LoVo (cell line): ENCODE measurements around the gene CCDC18.
"Not testable (repeated sequence)": the region's sequence is repeated elsewhere in the genome, so short reads cannot be mapped to it uniquely, and the experiment has no call there.

Experiments
- DNase-seq: peaks from one replicate; pipeline ENCODE4 v3.0.0-alpha.2; 2016; ENCODE audit warnings: low spot score

The CCDC18 gene

GRCh38 chr1:93243233-93243632 is 62.7 kb downstream of the CCDC18 start:
- DNase-seq, result not testable (repeated sequence)

GRCh38 chr1:93244298-93245069 is 64.0 kb downstream of the CCDC18 start:
- no peak for DNase-seq

- DNase-seq, result no peak
These were observed 71.4 kb downstream of the CCDC18 start for GRCh38 chr1:93251966-93252365.

- no peak for DNase-seq
These were observed 72.1 kb downstream of the CCDC18 start for GRCh38 chr1:93252598-93252997.

GRCh38 chr1:93253516-93253915 is 73.0 kb downstream of the CCDC18 start:
- no peak for DNase-seq

- DNase-seq, result no peak
These were observed 74.9 kb downstream of the CCDC18 start for GRCh38 chr1:93255222-93256079.

GRCh38 chr1:93256433-93256832 is 75.9 kb downstream of the CCDC18 start:
- DNase-seq, result no peak

- no peak for DNase-seq
These were observed 77.4 kb downstream of the CCDC18 start for GRCh38 chr1:93257889-93258288.

GRCh38 chr1:93260726-93261125 is 80.2 kb downstream of the CCDC18 start:
- DNase-seq, result not testable (repeated sequence)

GRCh38 chr1:93262645-93263044 is 82.1 kb downstream of the CCDC18 start:
- DNase-seq, result no peak

GRCh38 chr1:93268888-93269287 is 88.4 kb downstream of the CCDC18 start:
- not testable (repeated sequence) for DNase-seq

GRCh38 chr1:93275262-93275633 is 94.7 kb downstream of the CCDC18 start:
- DNase-seq, result not testable (repeated sequence)

GRCh38 chr1:93275634-93276295 is 95.2 kb downstream of the CCDC18 start:
- no peak for DNase-seq

- DNase-seq, result not testable (repeated sequence)
These were observed 97.0 kb downstream of the CCDC18 start for GRCh38 chr1:93277530-93277929.

- no peak for DNase-seq
These were observed 103.0 kb downstream of the CCDC18 start for GRCh38 chr1:93283496-93283895.

- DNase-seq, result no peak
These were observed 108.0 kb downstream of the CCDC18 start for GRCh38 chr1:93288558-93288957.

GRCh38 chr1:93296555-93297154 is 116.1 kb downstream of the CCDC18 start:
- no peak for DNase-seq

GRCh38 chr1:93301131-93301530 is 120.6 kb downstream of the CCDC18 start:
- no peak for DNase-seq

- DNase-seq, result no peak
These were observed 121.6 kb downstream of the CCDC18 start for GRCh38 chr1:93302078-93302477.

- DNase-seq, result peak; percentile 62
These were observed 124.2 kb downstream of the CCDC18 start for GRCh38 chr1:93304716-93305138.

GRCh38 chr1:93306920-93307319 is 126.4 kb downstream of the CCDC18 start:
- DNase-seq, result no peak

- DNase-seq, result no peak
These were observed 132.5 kb downstream of the CCDC18 start for GRCh38 chr1:93313026-93313425.
